DOHH2 (cell line): ENCODE results near the gene MACROH2A2.

Experiments used
- CTCF ChIP-seq: fragments of 200-600 bp; sonication (generic); IDR thresholded peaks from one replicate; pipeline ENCODE4 v1.5.1; 2014; ENCODE audit warnings: antibody characterized with exemption, mild to moderate bottlenecking, low read depth, low read length; ENCODE audit not compliant: poor library complexity, severe bottlenecking
- EZH2phosphoT487 ChIP-seq: fragments of 200-600 bp; sonication (generic); IDR thresholded peaks from 2 replicates; pipeline ENCODE4 v1.6.1; 2017; ENCODE audit warnings: borderline replicate concordance, mild to moderate bottlenecking, antibody characterized with exemption, low read length, moderate library complexity, mixed read lengths

- no peak for TF ChIP-seq CTCF
- no peak for TF ChIP-seq EZH2phosphoT487
Measured at GRCh38 chr10:70101668-70102067, 49.0 kb downstream of the MACROH2A2 start.
